Measurements from ENCODE around the gene NEDD4. TPM values are rescaled to one million over a fixed set of nuclear protein-coding genes. Genes with fewer than 3 reads are reported as not detected.

Gene NEDD4
- total RNA-seq, 1 experiment from 2014 or later = 18.8 TPM

DNA sequence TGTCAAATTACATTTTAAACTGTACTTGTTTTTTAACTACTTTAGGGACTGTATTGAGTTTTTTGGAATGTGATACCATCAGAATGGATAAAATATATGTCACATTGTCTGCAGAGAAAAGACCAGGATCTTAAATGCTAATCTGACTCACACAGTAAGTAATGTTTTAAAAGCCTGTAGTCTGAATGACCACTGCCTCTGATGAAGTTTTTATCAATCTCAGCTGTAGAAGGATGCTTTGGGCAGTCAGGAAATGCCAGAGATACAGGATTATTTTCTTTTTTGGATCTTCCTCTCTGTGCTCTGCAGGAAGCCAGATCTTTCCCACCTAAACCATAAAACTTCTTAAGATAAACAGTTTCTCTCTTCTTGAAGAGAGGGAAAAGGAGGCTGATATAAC lies 177.4 kb downstream of the NEDD4 start:
- in situ Hi-C loops (cut with HindIII; ENCODE audit: low pct_unique_long_range_greater_than_20kb, low sequenced_read_pairs) (no loop called here), intact Hi-C loops (cut with micrococcal nuclease; ENCODE audit: unreplicated experiment) (no loop called here)
- no TSS peak for BruUV-seq (replicated peaks)
- Histone ChIP-seq H3K27ac (ENCODE audit: low read length) (no peak overlapping the region), H3K27me3 (ENCODE audit: control insufficient read depth, insufficient read depth, low read length) (no peaks in the 10 kb centered on the region), H3K36me3 (ENCODE audit: control insufficient read depth, insufficient read depth, low read length) (no peaks in the 10 kb centered on the region), H3K9me3 (ENCODE audit: control insufficient read depth, insufficient read depth, low read depth, low read length) (no peaks in the 10 kb centered on the region), H3K4me3 (ENCODE audit: low read depth in 2 of 2, low read length in 2 of 2) (no peak overlapping the region), H3K4me1 (ENCODE audit: control insufficient read depth, insufficient read depth, low read length) (no peaks in the 10 kb centered on the region)
- ATAC-seq (no peak), DNase-seq (ENCODE audit: low read depth, low spot score) (no peak)
- ChIA-PET CTCF (interaction anchor here (0.6 kb wide), 2 partner anchors 166 to 167 kb away, joined by 5 to 6 read pairs; no protein-coding TSS in a partner anchor), POLR2A (no interaction called here)
- TF ChIP-seq REST (IDR thresholded peaks at IDR 0.05; ENCODE audit: insufficient read depth in 1 of 2, low read depth in 2 of 2, low read length in 1 of 2) (no peak), SIN3A (IDR thresholded peaks at IDR 0.05; ENCODE audit: borderline replicate concordance, insufficient read depth, low read depth, low read length) (no peak), TCF7L2 (IDR thresholded peaks at IDR 0.05; ENCODE audit: low read depth, low read length) (no peak), POLR2AphosphoS5 (IDR thresholded peaks at IDR 0.05; ENCODE audit: low read depth, low read length) (no peak), CTCF (IDR thresholded peaks at IDR 0.05) (no peak)

DNA sequence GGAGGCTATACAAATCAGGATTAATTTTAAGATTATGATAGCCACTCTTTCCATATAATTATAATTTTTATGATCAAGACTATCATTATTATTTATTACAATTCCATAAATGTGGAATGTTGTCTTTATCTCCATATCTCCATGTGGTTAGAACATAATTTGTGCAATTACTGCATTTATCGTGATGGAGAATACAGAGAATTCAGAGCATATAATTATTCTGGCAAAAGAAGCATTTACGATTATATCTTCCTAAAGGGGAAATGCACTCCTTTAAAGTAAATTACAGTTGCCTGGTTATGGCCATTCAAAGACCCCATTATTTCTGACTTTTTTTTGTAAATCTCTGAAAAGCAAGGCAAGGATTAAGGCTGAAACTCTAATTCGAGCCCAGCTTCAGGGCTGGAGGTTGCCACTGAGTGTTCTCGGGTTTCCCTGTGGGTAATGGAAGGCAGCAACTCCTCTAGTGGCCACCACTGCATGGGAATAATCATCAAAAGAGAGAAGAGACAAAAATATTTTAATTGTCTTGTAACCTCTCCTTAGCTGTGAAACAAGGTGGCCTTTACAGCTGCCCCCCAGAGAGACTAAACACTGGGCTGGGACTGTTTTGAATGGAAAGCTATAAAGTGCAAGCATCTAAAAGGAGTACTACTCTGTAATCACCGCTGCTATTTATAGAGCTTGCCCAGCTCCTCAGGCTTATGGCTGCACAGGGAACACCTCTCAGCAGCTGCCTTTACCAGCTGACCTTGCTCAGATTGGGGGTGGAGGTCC lies 190.6 kb downstream of the NEDD4 start:
- H3K36me3 ChIP-seq (ENCODE audit: control insufficient read depth, insufficient read depth, low read length) = no peaks in the 10 kb centered on the region
- CTCF ChIA-PET = interaction anchor here (0.6 kb wide), 1 partner anchor 290 kb away, joined by 4 read pairs; no protein-coding TSS in a partner anchor
- H3K4me3 ChIP-seq (ENCODE audit: low read depth in 2 of 2, low read length in 2 of 2) = no peak overlapping the region
- ATAC-seq = no peak
- POLR2A ChIA-PET = interaction anchor here (0.5 kb wide), 1 partner anchor 58 kb away, joined by 10 read pairs; no protein-coding TSS in a partner anchor
- in situ Hi-C loops (cut with HindIII; ENCODE audit: low pct_unique_long_range_greater_than_20kb, low sequenced_read_pairs) (no loop called here), intact Hi-C loops (cut with micrococcal nuclease; ENCODE audit: unreplicated experiment) (loop anchor here (10.0 kb wide), 1 partner anchor 288 kb away; no protein-coding TSS in a partner anchor)
- H3K9me3 ChIP-seq (ENCODE audit: control insufficient read depth, insufficient read depth, low read depth, low read length) = no peaks in the 10 kb centered on the region
- no TSS peak for BruUV-seq (replicated peaks)
- no peak for DNase-seq (ENCODE audit: low read depth, low spot score)
- no peak for TF ChIP-seq TCF7L2 (IDR thresholded peaks at IDR 0.05; ENCODE audit: low read depth, low read length)
- no peak for TF ChIP-seq SIN3A (IDR thresholded peaks at IDR 0.05; ENCODE audit: borderline replicate concordance, insufficient read depth, low read depth, low read length)
- no peak for TF ChIP-seq POLR2AphosphoS5 (IDR thresholded peaks at IDR 0.05; ENCODE audit: low read depth, low read length)
- TF ChIP-seq REST (IDR thresholded peaks at IDR 0.05; ENCODE audit: insufficient read depth in 1 of 2, low read depth in 2 of 2, low read length in 1 of 2) = no peak
- TF ChIP-seq CTCF (IDR thresholded peaks at IDR 0.05) = no peak
- H3K4me1 ChIP-seq (ENCODE audit: control insufficient read depth, insufficient read depth, low read length) = no peaks in the 10 kb centered on the region; the same call in 1 of the 2 replicates
- H3K27ac ChIP-seq (ENCODE audit: low read length) = no peak overlapping the region
- no peaks in the 10 kb centered on the region for H3K27me3 ChIP-seq (ENCODE audit: control insufficient read depth, insufficient read depth, low read length)

All from Panc1 (cell line).